Muscle layer of colon (tissue), 2 donors: ENCODE measurements around the gene WIZ.
"Not testable (repeated sequence)": the region's sequence is repeated elsewhere in the genome, so short reads cannot be mapped to it uniquely, and the experiment has no call there.

Experiments used
- H3K27ac ChIP-seq: one replicate; pipeline ENCODE4 v1.7.0; 2013; ENCODE audit warnings: low read depth, mild to moderate bottlenecking, low read length, moderate library complexity
- H3K27me3 ChIP-seq, 2 donors: one replicate each; pipeline ENCODE4 v1.7.0; 2013; ENCODE audit warnings: low read length in 2 of 2, mild to moderate bottlenecking in 2 of 2; ENCODE audit not compliant: insufficient read depth in 2 of 2, control insufficient read depth in 1 of 2
- H3K36me3 ChIP-seq: one replicate; pipeline ENCODE4 v1.7.0; 2013; ENCODE audit warnings: mild to moderate bottlenecking, low read length; ENCODE audit not compliant: insufficient read depth
- H3K4me1 ChIP-seq: one replicate; pipeline ENCODE4 v1.7.0; 2013; ENCODE audit warnings: mild to moderate bottlenecking, low read length; ENCODE audit not compliant: insufficient read depth
- H3K4me3 ChIP-seq, 2 donors: one replicate each; pipeline ENCODE4 v1.7.0; 2013; ENCODE audit warnings: low read length in 2 of 2, low read depth in 1 of 2, mild to moderate bottlenecking in 1 of 2, moderate library complexity in 1 of 2
- H3K9ac ChIP-seq: one replicate; pipeline ENCODE4 v1.7.0; 2013; ENCODE audit warnings: low read length
- H3K9me3 ChIP-seq: one replicate; pipeline ENCODE4 v1.7.0; 2013; ENCODE audit warnings: mild to moderate bottlenecking, low read length
- donor health status: abdominal sarcoma.
- donor health status: Adenocarcinoma of cecum.

The WIZ gene

GRCh38 chr19:15475611-15476010, 25.9 kb upstream of the WIZ start:
- no peak overlapping the region for H3K4me3 ChIP-seq
- no peak overlapping the region for H3K9ac ChIP-seq
- peaks cover 0 to 8% of the 10 kb centered on the region in 2 donors for H3K27me3 ChIP-seq
- no peaks in the 10 kb centered on the region for H3K9me3 ChIP-seq
- H3K4me1 ChIP-seq, result no peaks in the 10 kb centered on the region
- H3K36me3 ChIP-seq, result no peaks in the 10 kb centered on the region
- H3K27ac ChIP-seq, result no peak overlapping the region

GRCh38 chr19:15475169-15475568, 25.4 kb upstream of the WIZ start:
- H3K27ac ChIP-seq, result no peak overlapping the region
- peaks cover under 1 to 8% of the 10 kb centered on the region in 2 donors for H3K27me3 ChIP-seq
- no peaks in the 10 kb centered on the region for H3K36me3 ChIP-seq
- no peaks in the 10 kb centered on the region for H3K4me1 ChIP-seq
- no peak overlapping the region for H3K9ac ChIP-seq
- H3K9me3 ChIP-seq, result no peaks in the 10 kb centered on the region
- H3K4me3 ChIP-seq, result no peak overlapping the region

GRCh38 chr19:15473821-15474220, 24.1 kb upstream of the WIZ start:
- H3K4me3 ChIP-seq, H3K36me3 ChIP-seq, H3K9me3 ChIP-seq, H3K27ac ChIP-seq, H3K4me1 ChIP-seq, H3K9ac ChIP-seq: not testable (repeated sequence)
- H3K27me3 ChIP-seq, result peaks cover 13 to 20% of the 10 kb centered on the region in 2 donors

GRCh38 chr19:15471639-15472101, 21.9 kb upstream of the WIZ start:
- H3K9ac ChIP-seq, result no peak overlapping the region
- H3K4me3 ChIP-seq, result no peak overlapping the region
- peaks cover 16 to 28% of the 10 kb centered on the region in 2 donors for H3K27me3 ChIP-seq
- no peaks in the 10 kb centered on the region for H3K9me3 ChIP-seq
- no peaks in the 10 kb centered on the region for H3K36me3 ChIP-seq
- no peak overlapping the region for H3K27ac ChIP-seq
- H3K4me1 ChIP-seq, result no peaks in the 10 kb centered on the region

- H3K9ac ChIP-seq, result no peak overlapping the region
- no peak overlapping the region for H3K27ac ChIP-seq
- H3K36me3 ChIP-seq, result no peaks in the 10 kb centered on the region
- H3K4me3 ChIP-seq, result no peak overlapping the region
- peaks cover 18 to 28% of the 10 kb centered on the region in 2 donors for H3K27me3 ChIP-seq
- no peaks in the 10 kb centered on the region for H3K4me1 ChIP-seq
- H3K9me3 ChIP-seq, result no peaks in the 10 kb centered on the region
Observed at GRCh38 chr19:15469513-15470297, 19.9 kb upstream of the WIZ start.

- Histone ChIP-seq H3K9ac (no peak overlapping the region), H3K4me1 (no peaks in the 10 kb centered on the region), H3K27me3 (peaks cover 22 to 36% of the 10 kb centered on the region in 2 donors), H3K9me3 (no peaks in the 10 kb centered on the region), H3K27ac (no peak overlapping the region), H3K4me3 (no peak overlapping the region), H3K36me3 (no peaks in the 10 kb centered on the region)
Observed at GRCh38 chr19:15468675-15469512, 19.1 kb upstream of the WIZ start.

GRCh38 chr19:15467734-15468214, 18.0 kb upstream of the WIZ start:
- H3K27me3 ChIP-seq, result peaks cover 22 to 42% of the 10 kb centered on the region in 2 donors

GRCh38 chr19:15466851-15467733, 17.3 kb upstream of the WIZ start:
- H3K36me3 ChIP-seq, result no peaks in the 10 kb centered on the region
- no peak overlapping the region for H3K4me3 ChIP-seq
- H3K27me3 ChIP-seq, result peaks cover 22 to 42% of the 10 kb centered on the region in 2 donors
- H3K9me3 ChIP-seq, result no peaks in the 10 kb centered on the region
- H3K4me1 ChIP-seq, result no peaks in the 10 kb centered on the region
- H3K27ac ChIP-seq, result no peak overlapping the region
- H3K9ac ChIP-seq, result no peak overlapping the region

More at GRCh38 chr19:15467734-15468214, 18.0 kb upstream of the WIZ start:
- Histone ChIP-seq H3K9ac (no peak overlapping the region), H3K4me1 (no peaks in the 10 kb centered on the region), H3K4me3 (no peak overlapping the region), H3K36me3 (no peaks in the 10 kb centered on the region), H3K9me3 (no peaks in the 10 kb centered on the region), H3K27ac (no peak overlapping the region)

- H3K9ac ChIP-seq, result no peak within 1 kb of the TSS
- H3K4me3 ChIP-seq, result no peak within 1 kb of the TSS
- no peaks in the 10 kb centered on the region for H3K36me3 ChIP-seq
- H3K27ac ChIP-seq, result no peak within 1 kb of the TSS
- H3K9me3 ChIP-seq, result no peaks in the 10 kb centered on the region
- peaks cover 17 to 30% of the 10 kb centered on the region in 2 donors for H3K27me3 ChIP-seq
- no peaks in the 10 kb centered on the region for H3K4me1 ChIP-seq
Observed at GRCh38 chr19:15464394-15465385, 14.9 kb upstream of the WIZ start, which contains the start of gene RASAL3. TSS of gene RASAL3 (minus strand) at chr19:15464544. CDS start at chr19:15464358, 186 bp downstream.

- Histone ChIP-seq H3K27ac (no peak overlapping the region), H3K4me1 (no peaks in the 10 kb centered on the region), H3K9ac (no peak overlapping the region), H3K27me3 (peaks cover 10 to 22% of the 10 kb centered on the region in 2 donors), H3K9me3 (no peaks in the 10 kb centered on the region), H3K4me3 (no peak overlapping the region), H3K36me3 (no peaks in the 10 kb centered on the region)
Observed at GRCh38 chr19:15463861-15464371, 14.2 kb upstream of the WIZ start.
